SK-N-SH (cell line): ENCODE measurements around the gene DAGLB. TPM values are rescaled to one million over a fixed set of nuclear protein-coding genes. Genes with fewer than 3 reads are reported as not detected.

ENCODE experiments used
- CTCF ChIA-PET: fragments of 300-600, 350-600 bp; formaldehyde crosslinking; extraction: SDS; loops from one replicate; lab custom pipeline; 2021; lab: Yijun Ruan, JAX
- POLR2A ChIA-PET: fragments of 350-600 bp; sonication (Branson Sonifier 250); formaldehyde crosslinking; extraction: SDS; loops from one replicate; lab custom pipeline; 2020; ENCODE audit warnings: antibody characterized with exemption, inconsistent platforms; lab: Yijun Ruan, JAX
- DNase-seq: peaks from one replicate; pipeline ENCODE4 v3.0.0; 2012
- H2AFZ ChIP-seq: fragments of 200-600 bp; sonication (generic); 2 replicates; pipeline ENCODE4 v1.8.1; 2016; ENCODE audit warnings: antibody characterized with exemption, mild to moderate bottlenecking, low read depth
- H3F3A ChIP-seq: fragments of 200-600 bp; sonication (generic); replicated peaks from 2 replicates; pipeline ENCODE3; 2016; ENCODE audit warnings: antibody characterized with exemption, mild to moderate bottlenecking; ENCODE audit not compliant: insufficient read depth
- H3K27ac ChIP-seq, 2 experiments: fragments of 200-500 bp in 1 of 2; fragments of 200-600 bp in 1 of 2; sonication (Bioruptor generic) in 1 of 2; sonication (generic), shearing (Covaris generic) in 1 of 2; 2 replicates each; pipeline versions ENCODE4 v1.5.1 to v1.6.1; 2014 to 2016; ENCODE audit warnings: low read depth in 2 of 2, inconsistent platforms in 1 of 2, low read length in 1 of 2, mild to moderate bottlenecking in 1 of 2, mixed read lengths in 1 of 2
- H3K27me3 ChIP-seq: fragments of 200-600 bp; sonication (generic), shearing (Covaris generic); 2 replicates; pipeline ENCODE4 v1.6.1; 2016; ENCODE audit warnings: mixed run types; ENCODE audit not compliant: insufficient read depth
- H3K36me3 ChIP-seq, 2 experiments: fragments of 200-500 bp in 1 of 2; fragments of 200-600 bp in 1 of 2; sonication (Bioruptor generic) in 1 of 2; sonication (generic) in 1 of 2; replicated peaks in 1 of 2; 2 replicates each; pipeline versions ENCODE3 to v1.5.1; 2014 to 2016; ENCODE audit warnings: low read length in 1 of 2, mild to moderate bottlenecking in 1 of 2; ENCODE audit not compliant: insufficient read depth in 2 of 2, control insufficient read depth in 1 of 2
- H3K4me1 ChIP-seq, 2 experiments: fragments of 200-500 bp in 1 of 2; fragments of 200-600 bp in 1 of 2; sonication (Bioruptor generic) in 1 of 2; sonication (generic), shearing (Covaris generic) in 1 of 2; 2 replicates each; pipeline versions ENCODE4 v1.5.1 to v1.6.1; 2014 to 2016; ENCODE audit warnings: low read depth in 1 of 2, low read length in 1 of 2, mixed run types in 1 of 2; ENCODE audit not compliant: insufficient read depth in 2 of 2, control insufficient read depth in 1 of 2
- H3K4me2 ChIP-seq: fragments of 200-600 bp; sonication (generic), shearing (Covaris generic); 2 replicates; pipeline ENCODE4 v1.6.1; 2017; ENCODE audit warnings: mixed run types
- H3K4me3 ChIP-seq, 2 experiments: fragments of 200-500 bp in 1 of 2; fragments of 200-600 bp in 1 of 2; sonication (Bioruptor generic) in 1 of 2; sonication (generic), shearing (Covaris generic) in 1 of 2; 2 replicates each; pipeline versions ENCODE4 v1.5.1 to v1.8.1; 2014 to 2016; ENCODE audit warnings: low read depth in 2 of 2, inconsistent platforms in 1 of 2, low read length in 1 of 2, mild to moderate bottlenecking in 1 of 2, mixed read lengths in 1 of 2, moderate library complexity in 1 of 2
- H3K79me2 ChIP-seq: fragments of 200-600 bp; sonication (generic); 2 replicates; pipeline ENCODE4 v1.8.1; 2017; ENCODE audit warnings: mild to moderate bottlenecking; ENCODE audit not compliant: insufficient read depth
- H3K9ac ChIP-seq: fragments of 200-600 bp; sonication (generic); 2 replicates; pipeline ENCODE4 v1.6.1; 2017; ENCODE audit warnings: mixed run types
- H3K9me2 ChIP-seq: fragments of 200-600 bp; sonication (generic); 2 replicates; pipeline ENCODE4 v1.6.1; 2017; ENCODE audit warnings: mixed run types
- H3K9me3 ChIP-seq: fragments of 200-600 bp; sonication (generic); 2 replicates; pipeline ENCODE4 v1.6.1; 2017; ENCODE audit warnings: mixed run types, mild to moderate bottlenecking, moderate library complexity
- H4K20me1 ChIP-seq: fragments of 200-600 bp; sonication (generic); 2 replicates; pipeline ENCODE4 v1.6.1; 2017; ENCODE audit warnings: mild to moderate bottlenecking, mixed run types; ENCODE audit not compliant: insufficient read depth
- FOSL2 ChIP-seq: IDR thresholded peaks from 2 replicates; pipeline ENCODE4 v1.4.0; 2012; ENCODE audit warnings: low read depth, mild to moderate bottlenecking, moderate library complexity, borderline replicate concordance
- FOXJ3 ChIP-seq: sonication (generic); formaldehyde crosslinking; IDR thresholded peaks from 2 replicates; pipeline ENCODE4 v1.5.1; 2020; ENCODE audit warnings: mild to moderate bottlenecking, missing genetic modification reagents
- GABPA ChIP-seq: IDR thresholded peaks from 2 replicates; pipeline ENCODE4 v1.4.0; 2012; ENCODE audit warnings: low read depth, mild to moderate bottlenecking
- GATA2 ChIP-seq: sonication (generic); formaldehyde crosslinking; IDR thresholded peaks from 2 replicates; pipeline ENCODE4 v1.5.0; 2020; ENCODE audit warnings: mild to moderate bottlenecking, missing genetic modification reagents
- IRF3 ChIP-seq: fragments of 150-350 bp; IDR thresholded peaks from 2 replicates; pipeline ENCODE4 v1.6.1; 2016; ENCODE audit warnings: mild to moderate bottlenecking, low read depth, low read length
- MAX ChIP-seq: IDR thresholded peaks from 2 replicates; pipeline ENCODE4 v1.4.0; 2012; ENCODE audit warnings: low read depth
- MXI1 ChIP-seq: IDR thresholded peaks from 2 replicates; pipeline ENCODE4 v1.6.1; 2012; ENCODE audit warnings: mild to moderate bottlenecking, low read depth, low read length, improper control_type of control experiment
- NRF1 ChIP-seq: IDR thresholded peaks from 2 replicates; pipeline ENCODE4 v1.6.1; 2012; ENCODE audit warnings: low read depth, mild to moderate bottlenecking, low read length
- POLR2AphosphoS5 ChIP-seq: IDR thresholded peaks from 2 replicates; pipeline ENCODE4 v1.6.1; 2012; ENCODE audit warnings: low read depth, low read length
- RAD21 ChIP-seq: IDR thresholded peaks from 2 replicates; pipeline ENCODE4 v1.6.1; 2012; ENCODE audit warnings: mild to moderate bottlenecking, low read length
- RCOR1 ChIP-seq: fragments of 150-350 bp; IDR thresholded peaks from 2 replicates; pipeline ENCODE4 v1.6.1; 2017; ENCODE audit warnings: antibody characterized with exemption, low read length
- SMC3 ChIP-seq: IDR thresholded peaks from 2 replicates; pipeline ENCODE4 v1.6.1; 2012; ENCODE audit warnings: low read depth, low read length, improper control_type of control experiment
- TAF1 ChIP-seq: IDR thresholded peaks from 2 replicates; pipeline ENCODE4 v1.6.1; 2012; ENCODE audit warnings: low read depth, mild to moderate bottlenecking, low read length, moderate library complexity, borderline replicate concordance
- USF1 ChIP-seq: IDR thresholded peaks from 2 replicates; pipeline ENCODE4 v1.4.0; 2012; ENCODE audit warnings: low read depth, borderline replicate concordance
- USF2 ChIP-seq: fragments of 150-350 bp; IDR thresholded peaks from 2 replicates; pipeline ENCODE4 v1.6.1; 2017; ENCODE audit warnings: antibody characterized with exemption, low read length, low read depth, borderline replicate concordance
- YY1 ChIP-seq: IDR thresholded peaks from 2 replicates; pipeline ENCODE4 v1.4.0; 2012; ENCODE audit warnings: low read depth, mild to moderate bottlenecking
- WGBS: methylation state at CpG from one replicate; pipeline ENCODE4 v1.1.6; 2017; ENCODE audit warnings: low lambda C conversion rate; 5-methylcytosine and 5-hydroxymethylcytosine counted together
- polyA plus RNA-seq, 3 experiments: library from polyadenylated mRNA; depleted of rRNA; stranded (reverse); fragments of >200 nt; gene quantifications; 2 replicates each; pipeline ENCODE4 v1.2.3, GENCODE V29; 2012

The DAGLB gene
- polyA plus RNA-seq, 1 of the 3 experiments (the other 2 are of a cell fraction) = 24.1 TPM

- Histone ChIP-seq H3K9me3 (no peaks in the 10 kb centered on the region), H2AFZ (0 out of 2 replicates have a peak overlapping the region, but pooled peaks have one; percentile 14), H3K4me2 (no peak overlapping the region), H4K20me1 (no peaks in the 10 kb centered on the region), H3F3A (peaks cover 5% of the 10 kb centered on the region), H3K79me2 (no peaks in the 10 kb centered on the region), H3K9me2 (no peaks in the 10 kb centered on the region), H3K27me3 (no peaks in the 10 kb centered on the region), H3K9ac (no peak overlapping the region), H3K36me3 (no peaks in the 10 kb centered on the region), H3K4me3 (no peak overlapping the region), H3K4me1 (peaks cover 0 to 24% of the 10 kb centered on the region in 2 experiments; a peak in 1 of 4 replicates), H3K27ac (peak overlapping the region; percentile 17 to 81; a peak in 3 of 4 replicates)
- TF ChIP-seq MXI1 (peak; percentile 96), GATA2 (CRISPR knock-in tag) (peak; percentile 87), RCOR1 (peak; percentile 74), USF2 (no peak)
- POLR2A ChIA-PET = interaction anchor here (0.9 to 1.5 kb wide), 3 partner anchors 63 to 328 kb away, joined by 3 read pairs; partner anchors contain the start of gene ZNF316
- 75% methylated on average over 6 of the region's 6 CpGs for WGBS
- CTCF ChIA-PET = interaction anchor here (0.6 to 1.5 kb wide), 2 partner anchors 20 kb away, joined by 3 read pairs; no protein-coding TSS in a partner anchor
- peak; percentile 75 for DNase-seq
Measured at GRCh38 chr7:6495597-6496262, 48.0 kb upstream of the DAGLB start.

- POLR2A ChIA-PET = interaction anchor here (1.5 kb wide), 1 partner anchor 143 kb away, joined by 3 read pairs; the partner anchor contains the start of gene ZNF316
- 70% methylated on average over 2 of the region's 2 CpGs for WGBS
- Histone ChIP-seq H4K20me1 (no peaks in the 10 kb centered on the region), H3K9ac (no peak overlapping the region), H3K36me3 (no peaks in the 10 kb centered on the region), H3K27me3 (no peaks in the 10 kb centered on the region), H3K79me2 (no peaks in the 10 kb centered on the region), H2AFZ (no peak overlapping the region), H3K9me3 (0 out of 2 replicates have a peak, but pooled peaks cover 6% of the 10 kb centered on the region), H3F3A (peaks cover 5% of the 10 kb centered on the region), H3K27ac (peak overlapping the region in 1 of 2 experiments; percentile 25; a peak in 2 of 4 replicates), H3K4me3 (no peak overlapping the region), H3K9me2 (no peaks in the 10 kb centered on the region), H3K4me2 (no peak overlapping the region), H3K4me1 (peaks cover 0 to 24% of the 10 kb centered on the region in 2 experiments; a peak in 1 of 4 replicates)
- DNase-seq = peak; percentile 57
- CTCF ChIA-PET = interaction anchor here (0.8 kb wide), 1 partner anchor 32 kb away, joined by 4 read pairs; no protein-coding TSS in a partner anchor
- TF ChIP-seq MAX (no peak), MXI1 (no peak), NRF1 (no peak), YY1 (no peak), USF2 (no peak), FOXJ3 (CRISPR knock-in tag) (no peak), POLR2AphosphoS5 (no peak), GABPA (no peak), USF1 (no peak), RAD21 (no peak), FOSL2 (no peak), TAF1 (no peak), RCOR1 (no peak), SMC3 (no peak), IRF3 (no peak)
Measured at GRCh38 chr7:6494365-6494764, 46.6 kb upstream of the DAGLB start.
